HepG2 (cell line): ENCODE measurements around the gene SLC35B2. TPM values are rescaled to one million over a fixed set of nuclear protein-coding genes. Genes with fewer than 3 reads are reported as not detected.

Source experiments
- FOXA1 ChIP-seq, 2 experiments: fragments of 450-650 bp in 1 of 2; sonication (generic) in 1 of 2; formaldehyde crosslinking in 1 of 2; IDR thresholded peaks; 2 replicates each; pipeline versions ENCODE4 v1.4.0 to v1.6.1; 2016 to 2020; ENCODE audit warnings: missing genetic modification reagents in 1 of 2
- JDP2 ChIP-seq: sonication (generic); formaldehyde crosslinking; IDR thresholded peaks from 2 replicates; pipeline ENCODE4 v1.8.1; 2022; ENCODE audit warnings: missing genetic modification reagents, borderline replicate concordance
- KDM1A ChIP-seq: IDR thresholded peaks from 2 replicates; pipeline ENCODE4 v1.6.1; 2016; ENCODE audit warnings: missing compliant biosample characterization
- NCOR1 ChIP-seq: fragments of 200-600 bp; sonication (generic); IDR thresholded peaks from 2 replicates; pipeline ENCODE4 v1.7.0; 2017; ENCODE audit warnings: antibody characterized with exemption, low read length, borderline replicate concordance
- POGZ ChIP-seq: sonication (generic); formaldehyde crosslinking; IDR thresholded peaks from 2 replicates; pipeline ENCODE4 v1.4.0; 2020; ENCODE audit warnings: mild to moderate bottlenecking, missing genetic modification reagents
- TOE1 ChIP-seq: sonication (generic); formaldehyde crosslinking; IDR thresholded peaks from 2 replicates; pipeline ENCODE4 v1.4.0; 2020; ENCODE audit warnings: mild to moderate bottlenecking, missing genetic modification reagents
- ZNF136 ChIP-seq: sonication (generic); formaldehyde crosslinking; IDR thresholded peaks from 2 replicates; pipeline ENCODE4 v1.8.1; 2022; ENCODE audit warnings: low read depth, mild to moderate bottlenecking, moderate library complexity, missing genetic modification reagents
- ZNF281 ChIP-seq: sonication (generic); formaldehyde crosslinking; IDR thresholded peaks from 2 replicates; pipeline ENCODE4 v1.4.0; 2020; ENCODE audit warnings: missing genetic modification reagents, borderline replicate concordance
- ZNF468 ChIP-seq: sonication (generic); formaldehyde crosslinking; IDR thresholded peaks from 2 replicates; pipeline ENCODE4 v1.8.0; 2022; ENCODE audit warnings: mild to moderate bottlenecking, moderate library complexity, missing genetic modification reagents
- ZNF790 ChIP-seq: sonication (generic); formaldehyde crosslinking; IDR thresholded peaks from 2 replicates; pipeline ENCODE4 v1.8.0; 2022; ENCODE audit warnings: missing genetic modification reagents, mild to moderate bottlenecking, borderline replicate concordance
- polyA plus RNA-seq, 8 experiments: library from polyadenylated mRNA; depleted of rRNA in 3 of 8; stranded (reverse) in 7 of 8; unstranded in 1 of 8; fragments of >200 nt; fragmentation: Illumina TruSeq in 4 of 8; extraction: Trizol in 4 of 8; gene quantifications; 2 replicates each; pipeline versions ENCODE4 v1.2.1 to v1.2.3, GENCODE V29; 2011 to 2016; ENCODE audit warnings: low read depth in 4 of 8, missing spikeins in 1 of 8, mixed read lengths in 1 of 8; ENCODE audit not compliant: insufficient read depth in 1 of 8
- total RNA-seq, 5 experiments: library from RNA; depleted of rRNA; stranded (reverse); fragments of >200 nt; fragmentation: Illumina TruSeq; extraction: Trizol; gene quantifications; 2 replicates each; pipeline ENCODE4 v1.2.3, GENCODE V29; 2016; ENCODE audit warnings: low read depth in 1 of 5
- TF ChIP-seq, protein P1 (sequence below): sonication (generic); formaldehyde crosslinking; IDR thresholded peaks from 2 replicates; pipeline ENCODE4 v1.4.0; 2020; ENCODE audit warnings: missing genetic modification reagents
- TF ChIP-seq, protein P2 (sequence below): sonication (generic); formaldehyde crosslinking; IDR thresholded peaks from 2 replicates; pipeline ENCODE4 v1.5.1; 2020; ENCODE audit warnings: mild to moderate bottlenecking, missing genetic modification reagents
- TF ChIP-seq, protein P3 (sequence below): sonication (generic); formaldehyde crosslinking; IDR thresholded peaks from 2 replicates; pipeline ENCODE4 v1.8.0; 2022; ENCODE audit warnings: mild to moderate bottlenecking, missing genetic modification reagents; ENCODE audit not compliant: insufficient replicate concordance
- TF ChIP-seq, protein P4 (sequence below): sonication (generic); formaldehyde crosslinking; IDR thresholded peaks from 2 replicates; pipeline ENCODE4 v1.5.1; 2020; ENCODE audit warnings: mild to moderate bottlenecking, missing genetic modification reagents, moderate library complexity

Gene SLC35B2
- total and polyA plus RNA-seq, 2 of the 13 experiments (the other 11 are each of a cell fraction or from before 2014, with no cell fraction given): 61.1 to 148 TPM

DNA sequence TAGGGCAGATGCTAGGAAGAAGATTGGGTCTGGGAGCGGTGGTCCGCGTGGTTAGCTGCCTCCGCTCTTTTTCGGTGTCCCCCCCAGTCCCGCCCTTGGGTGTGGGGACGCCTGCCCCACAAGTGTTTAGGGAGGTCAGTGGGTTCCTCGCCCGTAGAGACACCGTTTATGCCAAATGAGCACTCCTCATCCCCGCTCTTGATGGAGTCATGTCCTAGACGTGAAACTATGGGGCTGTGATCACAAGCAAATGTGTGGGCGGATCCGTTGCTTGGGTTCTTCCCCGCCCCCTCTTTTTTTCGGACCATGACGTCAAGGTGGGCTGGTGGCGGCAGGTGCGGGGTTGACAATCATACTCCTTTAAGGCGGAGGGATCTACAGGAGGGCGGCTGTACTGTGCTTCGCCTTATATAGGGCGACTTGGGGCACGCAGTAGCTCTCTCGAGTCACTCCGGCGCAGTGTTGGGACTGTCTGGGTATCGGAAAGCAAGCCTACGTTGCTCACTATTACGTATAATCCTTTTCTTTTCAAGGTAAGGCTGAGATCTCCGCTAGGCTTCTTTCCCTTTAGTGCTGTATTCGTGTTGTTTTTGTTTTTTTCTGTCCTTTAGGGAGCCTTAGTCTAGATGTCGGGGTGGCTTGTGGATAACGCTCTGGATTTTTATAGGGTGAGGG is 10.5 kb downstream of the SLC35B2 start, which contains the start of gene HSP90AB1 (continued):
- TF ChIP-seq, protein P1, sequence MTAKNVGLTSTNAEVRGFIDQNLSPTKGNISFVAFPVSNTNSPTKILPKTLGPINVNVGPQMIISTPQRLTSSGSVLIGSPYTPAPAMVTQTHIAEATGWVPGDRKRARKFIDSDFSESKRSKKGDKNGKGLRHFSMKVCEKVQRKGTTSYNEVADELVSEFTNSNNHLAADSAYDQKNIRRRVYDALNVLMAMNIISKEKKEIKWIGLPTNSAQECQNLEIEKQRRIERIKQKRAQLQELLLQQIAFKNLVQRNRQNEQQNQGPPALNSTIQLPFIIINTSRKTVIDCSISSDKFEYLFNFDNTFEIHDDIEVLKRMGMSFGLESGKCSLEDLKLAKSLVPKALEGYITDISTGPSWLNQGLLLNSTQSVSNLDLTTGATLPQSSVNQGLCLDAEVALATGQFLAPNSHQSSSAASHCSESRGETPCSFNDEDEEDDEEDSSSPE: no peak; the same call in none of the 2 replicates
- TF ChIP-seq KDM1A: no peak
- TF ChIP-seq ZNF790 (CRISPR knock-in tag): peak; percentile 97
- peak; percentile 78; the same call in 1 of the 2 replicates for TF ChIP-seq ZNF281 (CRISPR knock-in tag)
- TF ChIP-seq ZNF136: no peak
- TF ChIP-seq, protein P2, sequence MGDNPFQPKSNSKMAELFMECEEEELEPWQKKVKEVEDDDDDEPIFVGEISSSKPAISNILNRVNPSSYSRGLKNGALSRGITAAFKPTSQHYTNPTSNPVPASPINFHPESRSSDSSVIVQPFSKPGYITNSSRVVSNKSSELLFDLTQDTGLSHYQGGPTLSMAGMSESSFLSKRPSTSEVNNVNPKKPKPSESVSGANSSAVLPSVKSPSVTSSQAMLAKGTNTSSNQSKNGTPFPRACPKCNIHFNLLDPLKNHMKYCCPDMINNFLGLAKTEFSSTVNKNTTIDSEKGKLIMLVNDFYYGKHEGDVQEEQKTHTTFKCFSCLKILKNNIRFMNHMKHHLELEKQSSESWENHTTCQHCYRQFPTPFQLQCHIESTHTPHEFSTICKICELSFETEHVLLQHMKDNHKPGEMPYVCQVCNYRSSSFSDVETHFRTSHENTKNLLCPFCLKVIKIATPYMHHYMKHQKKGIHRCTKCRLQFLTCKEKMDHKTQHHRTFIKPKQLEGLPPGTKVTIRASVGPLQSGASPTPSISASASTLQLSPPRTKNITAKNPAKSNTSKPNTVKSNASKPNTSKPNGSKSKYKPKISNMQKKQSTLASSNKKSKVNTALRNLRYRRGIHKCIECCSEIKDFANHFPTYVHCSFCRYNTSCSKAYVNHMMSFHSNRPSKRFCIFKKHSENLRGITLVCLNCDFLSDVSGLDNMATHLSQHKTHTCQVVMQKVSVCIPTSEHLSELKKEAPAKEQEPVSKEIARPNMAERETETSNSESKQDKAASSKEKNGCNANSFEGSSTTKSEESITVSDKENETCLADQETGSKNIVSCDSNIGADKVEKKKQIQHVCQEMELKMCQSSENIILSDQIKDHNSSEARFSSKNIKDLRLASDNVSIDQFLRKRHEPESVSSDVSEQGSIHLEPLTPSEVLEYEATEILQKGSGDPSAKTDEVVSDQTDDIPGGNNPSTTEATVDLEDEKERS (CRISPR knock-in tag): no peak
- TF ChIP-seq, protein P3, sequence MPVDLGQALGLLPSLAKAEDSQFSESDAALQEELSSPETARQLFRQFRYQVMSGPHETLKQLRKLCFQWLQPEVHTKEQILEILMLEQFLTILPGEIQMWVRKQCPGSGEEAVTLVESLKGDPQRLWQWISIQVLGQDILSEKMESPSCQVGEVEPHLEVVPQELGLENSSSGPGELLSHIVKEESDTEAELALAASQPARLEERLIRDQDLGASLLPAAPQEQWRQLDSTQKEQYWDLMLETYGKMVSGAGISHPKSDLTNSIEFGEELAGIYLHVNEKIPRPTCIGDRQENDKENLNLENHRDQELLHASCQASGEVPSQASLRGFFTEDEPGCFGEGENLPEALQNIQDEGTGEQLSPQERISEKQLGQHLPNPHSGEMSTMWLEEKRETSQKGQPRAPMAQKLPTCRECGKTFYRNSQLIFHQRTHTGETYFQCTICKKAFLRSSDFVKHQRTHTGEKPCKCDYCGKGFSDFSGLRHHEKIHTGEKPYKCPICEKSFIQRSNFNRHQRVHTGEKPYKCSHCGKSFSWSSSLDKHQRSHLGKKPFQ (CRISPR knock-in tag): no peak
- TF ChIP-seq, protein P4, sequence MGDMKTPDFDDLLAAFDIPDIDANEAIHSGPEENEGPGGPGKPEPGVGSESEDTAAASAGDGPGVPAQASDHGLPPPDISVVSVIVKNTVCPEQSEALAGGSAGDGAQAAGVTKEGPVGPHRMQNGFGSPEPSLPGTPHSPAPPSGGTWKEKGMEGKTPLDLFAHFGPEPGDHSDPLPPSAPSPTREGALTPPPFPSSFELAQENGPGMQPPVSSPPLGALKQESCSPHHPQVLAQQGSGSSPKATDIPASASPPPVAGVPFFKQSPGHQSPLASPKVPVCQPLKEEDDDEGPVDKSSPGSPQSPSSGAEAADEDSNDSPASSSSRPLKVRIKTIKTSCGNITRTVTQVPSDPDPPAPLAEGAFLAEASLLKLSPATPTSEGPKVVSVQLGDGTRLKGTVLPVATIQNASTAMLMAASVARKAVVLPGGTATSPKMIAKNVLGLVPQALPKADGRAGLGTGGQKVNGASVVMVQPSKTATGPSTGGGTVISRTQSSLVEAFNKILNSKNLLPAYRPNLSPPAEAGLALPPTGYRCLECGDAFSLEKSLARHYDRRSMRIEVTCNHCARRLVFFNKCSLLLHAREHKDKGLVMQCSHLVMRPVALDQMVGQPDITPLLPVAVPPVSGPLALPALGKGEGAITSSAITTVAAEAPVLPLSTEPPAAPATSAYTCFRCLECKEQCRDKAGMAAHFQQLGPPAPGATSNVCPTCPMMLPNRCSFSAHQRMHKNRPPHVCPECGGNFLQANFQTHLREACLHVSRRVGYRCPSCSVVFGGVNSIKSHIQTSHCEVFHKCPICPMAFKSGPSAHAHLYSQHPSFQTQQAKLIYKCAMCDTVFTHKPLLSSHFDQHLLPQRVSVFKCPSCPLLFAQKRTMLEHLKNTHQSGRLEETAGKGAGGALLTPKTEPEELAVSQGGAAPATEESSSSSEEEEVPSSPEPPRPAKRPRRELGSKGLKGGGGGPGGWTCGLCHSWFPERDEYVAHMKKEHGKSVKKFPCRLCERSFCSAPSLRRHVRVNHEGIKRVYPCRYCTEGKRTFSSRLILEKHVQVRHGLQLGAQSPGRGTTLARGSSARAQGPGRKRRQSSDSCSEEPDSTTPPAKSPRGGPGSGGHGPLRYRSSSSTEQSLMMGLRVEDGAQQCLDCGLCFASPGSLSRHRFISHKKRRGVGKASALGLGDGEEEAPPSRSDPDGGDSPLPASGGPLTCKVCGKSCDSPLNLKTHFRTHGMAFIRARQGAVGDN (CRISPR knock-in tag): no peak
- TF ChIP-seq TOE1 (CRISPR knock-in tag): no peak
- TF ChIP-seq JDP2: peak; percentile 59; the same call in 1 of the 2 replicates
- TF ChIP-seq ZNF468: no peak
- TF ChIP-seq FOXA1 (IDR thresholded peaks at IDR 0.05): no peak
- TF ChIP-seq FOXA1 (CRISPR knock-in tag; IDR thresholded peaks at IDR 0.05): peak; percentile 64
- TF ChIP-seq POGZ (CRISPR knock-in tag): peak; percentile 78
- TF ChIP-seq NCOR1: peak; percentile 44; the same call in 1 of the 2 replicates
